CD4-positive, alpha-beta T cell treated with Interleukin-10 for 1 hour (primary cell): ENCODE data around the gene VSTM5.
A peak's percentile ranks its signal among the peaks of the same experiment; 100 is the strongest.
"Not testable (repeated sequence)": the region's sequence is repeated elsewhere in the genome, so short reads cannot be mapped to it uniquely, and the experiment has no call there.

ENCODE experiments used
- DNase-seq: peaks from one replicate; pipeline ENCODE4 v3.0.0-alpha.2; 2020

Gene VSTM5

GRCh38 chr11:93850594-93851018 lies at the start of gene VSTM5:
Gene VSTM5 (minus strand): TSS chr11:93850618. CDS start chr11:93850502, 116 bp downstream.
- DNase-seq, result no peak

GRCh38 chr11:93895106-93895862 lies 44.9 kb upstream of the VSTM5 start:
- DNase-seq, result peak; percentile 18

- no peak for DNase-seq
These were observed 40.1 kb upstream of the VSTM5 start for GRCh38 chr11:93890391-93891051.

GRCh38 chr11:93887111-93887510 lies 36.7 kb upstream of the VSTM5 start:
- DNase-seq, result no peak

- DNase-seq, result not testable (repeated sequence)
These were observed 28.7 kb upstream of the VSTM5 start for GRCh38 chr11:93879114-93879513.

GRCh38 chr11:93875637-93876036 lies 25.2 kb upstream of the VSTM5 start:
- DNase-seq, result no peak

- DNase-seq, result no peak
These were observed 21.1 kb upstream of the VSTM5 start for GRCh38 chr11:93871526-93871925.

GRCh38 chr11:93870616-93871015 lies 20.2 kb upstream of the VSTM5 start:
- DNase-seq, result no peak

GRCh38 chr11:93869830-93870229 lies 19.4 kb upstream of the VSTM5 start:
- no peak for DNase-seq

- DNase-seq, result not testable (repeated sequence)
These were observed 18.0 kb upstream of the VSTM5 start for GRCh38 chr11:93868404-93868803.

- DNase-seq, result no peak
These were observed 11.4 kb upstream of the VSTM5 start for GRCh38 chr11:93861808-93862207.

GRCh38 chr11:93858121-93858775 lies 7.8 kb upstream of the VSTM5 start:
- DNase-seq, result no peak

GRCh38 chr11:93857413-93858120 lies 7.1 kb upstream of the VSTM5 start:
- no peak for DNase-seq

GRCh38 chr11:93852242-93852641 lies 1.8 kb upstream of the VSTM5 start:
- DNase-seq, result no peak

GRCh38 chr11:93849751-93850593 lies 446 bp downstream of the VSTM5 start:
- no peak for DNase-seq

- DNase-seq, result no peak
These were observed 1.2 kb downstream of the VSTM5 start for GRCh38 chr11:93849201-93849600.

- DNase-seq, result no peak
These were observed 4.0 kb downstream of the VSTM5 start for GRCh38 chr11:93846411-93846810.

GRCh38 chr11:93845181-93846092 lies 5.0 kb downstream of the VSTM5 start:
- no peak for DNase-seq

- DNase-seq, result no peak
These were observed 5.8 kb downstream of the VSTM5 start for GRCh38 chr11:93844568-93844967.

GRCh38 chr11:93843906-93844305 lies 6.5 kb downstream of the VSTM5 start:
- no peak for DNase-seq

- no peak for DNase-seq
These were observed 8.0 kb downstream of the VSTM5 start for GRCh38 chr11:93842461-93842860.
